Panc1 (cell line): ENCODE measurements around the gene FLT1. TPM values are rescaled to one million over a fixed set of nuclear protein-coding genes. Genes with fewer than 3 reads are reported as not detected.

Source experiments
- ATAC-seq: fragments of 200-7000 bp; cut with Tn5 transposase; 2 replicates; pipeline ENCODE4 v1.9.1; 2020; ENCODE audit warnings: mild to moderate bottlenecking, moderate library complexity
- BruUV-seq: library from RNA; stranded (reverse); fragments of 400-500 nt; replicated peaks from 2 replicates; lab custom pipeline; 2021; lab: Mats Ljungman, UMichigan
- CTCF ChIA-PET: fragments of 300-600 bp; sonication (Branson Sonifier 250); formaldehyde crosslinking; loops from one replicate; lab custom pipeline; 2022; ENCODE audit warnings: antibody characterized with exemption; lab: Charles Lee
- POLR2A ChIA-PET: fragments of 300-600 bp; sonication (Branson Sonifier 250); formaldehyde crosslinking; loops from one replicate; lab custom pipeline; 2022; ENCODE audit warnings: antibody characterized with exemption; lab: Charles Lee
- DNase-seq: peaks from one replicate; pipeline ENCODE4 v3.0.0-alpha.2; 2010; ENCODE audit warnings: low read depth, low spot score
- H3K27ac ChIP-seq: 2 replicates; pipeline ENCODE4 v1.5.1; 2011; ENCODE audit warnings: mild to moderate bottlenecking, low read length, inconsistent platforms
- H3K27me3 ChIP-seq: fragments of 200-500 bp; sonication (Bioruptor generic); 2 replicates; pipeline ENCODE4 v1.6.0; 2014; ENCODE audit warnings: low read length, inconsistent platforms; ENCODE audit not compliant: control insufficient read depth, insufficient read depth
- H3K36me3 ChIP-seq: fragments of 200-500 bp; sonication (Bioruptor generic); 2 replicates; pipeline ENCODE4 v1.5.1; 2014; ENCODE audit warnings: inconsistent platforms, mild to moderate bottlenecking, low read length, moderate library complexity; ENCODE audit not compliant: control insufficient read depth, insufficient read depth
- H3K4me1 ChIP-seq: 2 replicates; pipeline ENCODE4 v1.5.1; 2011; ENCODE audit warnings: inconsistent platforms, mild to moderate bottlenecking, low read length, moderate library complexity; ENCODE audit not compliant: control insufficient read depth, insufficient read depth
- H3K4me3 ChIP-seq, 2 experiments: 2 replicates each; pipeline ENCODE4 v1.5.1; 2011 to 2012; ENCODE audit warnings: low read depth in 2 of 2, low read length in 2 of 2, mild to moderate bottlenecking in 2 of 2, inconsistent platforms in 1 of 2, moderate library complexity in 1 of 2
- H3K9me3 ChIP-seq: fragments of 200-500 bp; sonication (Bioruptor generic); 2 replicates; pipeline ENCODE4 v1.5.1; 2014; ENCODE audit warnings: low read depth, mild to moderate bottlenecking, inconsistent platforms, low read length, moderate library complexity; ENCODE audit not compliant: control insufficient read depth, insufficient read depth
- POLR2AphosphoS5 ChIP-seq: IDR thresholded peaks from 2 replicates; pipeline ENCODE4 v1.6.1; 2012; ENCODE audit warnings: mild to moderate bottlenecking, low read depth, low read length, moderate library complexity
- SIN3A ChIP-seq: IDR thresholded peaks from 2 replicates; pipeline ENCODE4 v1.6.1; 2012; ENCODE audit warnings: low read depth, mild to moderate bottlenecking, low read length, moderate library complexity, borderline replicate concordance; ENCODE audit not compliant: insufficient read depth
- TCF7L2 ChIP-seq: IDR thresholded peaks from 2 replicates; pipeline ENCODE4 v1.6.1; 2011; ENCODE audit warnings: mild to moderate bottlenecking, low read depth, low read length, inconsistent platforms
- in situ Hi-C: cut with HindIII; loops from 2 replicates; pipeline ENCODE4 v1.10.0; 2016; ENCODE audit warnings: low sequenced_read_pairs, low pct_unique_long_range_greater_than_20kb
- intact Hi-C: fragments of 100-400 bp; cut with micrococcal nuclease; formaldehyde crosslinking; loops from one replicate; pipeline ENCODE4 v1.10.0; 2022; ENCODE audit not compliant: unreplicated experiment
- total RNA-seq: library from RNA; stranded (reverse); gene quantifications from one replicate; pipeline ENCODE4 v1.2.1, GENCODE V29; 2021; ENCODE audit not compliant: unreplicated experiment
- TF ChIP-seq, protein P1 (sequence below): fragments of 450-650 bp; IDR thresholded peaks from 2 replicates; pipeline ENCODE4 v1.5.1; 2017; ENCODE audit warnings: mild to moderate bottlenecking
- TF ChIP-seq, protein P2 (sequence below), 2 experiments: IDR thresholded peaks; 2 replicates each; pipeline ENCODE4 v1.6.1; 2011 to 2012; ENCODE audit warnings: low read depth in 2 of 2, control low read depth in 1 of 2, low read length in 1 of 2, mild to moderate bottlenecking in 1 of 2, moderate library complexity in 1 of 2; ENCODE audit not compliant: insufficient read depth in 1 of 2

The FLT1 gene
- total RNA-seq, 1 experiment from 2014 or later, result 0.15 TPM

DNA sequence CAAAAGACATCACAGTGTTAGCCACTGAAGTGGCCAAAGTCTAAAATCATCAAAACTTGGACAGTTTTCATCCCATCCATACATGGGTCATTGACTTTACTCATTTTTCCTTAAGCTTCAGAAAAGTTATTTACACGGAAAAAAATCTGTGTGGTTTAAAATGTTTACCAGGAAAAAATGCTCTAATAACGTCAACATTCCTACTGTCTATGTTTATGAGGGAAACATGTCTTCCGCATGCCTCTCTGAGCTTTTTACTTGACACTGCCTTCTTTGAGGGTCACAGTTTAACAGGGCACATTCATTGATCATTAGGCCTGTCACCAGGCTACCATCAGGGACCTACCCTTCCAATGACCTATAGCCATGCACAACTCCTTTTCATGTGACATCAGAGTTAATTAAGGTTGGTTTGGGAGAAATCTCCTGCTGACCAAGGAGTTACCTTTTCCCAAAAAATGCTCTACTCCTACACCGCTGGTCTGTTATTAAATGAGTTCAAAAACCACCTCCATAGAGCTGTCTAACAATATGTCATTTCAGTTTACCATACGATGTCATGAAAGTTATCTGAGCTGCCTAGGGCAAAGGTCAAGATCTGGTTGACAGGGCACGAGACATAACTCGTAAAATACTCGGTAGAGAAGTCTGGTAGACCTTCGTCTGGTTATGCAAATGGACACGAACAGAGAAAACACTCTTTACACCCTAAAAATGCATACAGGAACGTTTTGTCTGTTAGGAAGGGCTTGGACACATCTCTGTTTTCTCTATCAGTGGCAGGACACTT, 17.8 kb downstream of the FLT1 start:
- ATAC-seq (no peak), DNase-seq (no peak)
- TF ChIP-seq POLR2AphosphoS5, result no peak
- TF ChIP-seq, protein P1, sequence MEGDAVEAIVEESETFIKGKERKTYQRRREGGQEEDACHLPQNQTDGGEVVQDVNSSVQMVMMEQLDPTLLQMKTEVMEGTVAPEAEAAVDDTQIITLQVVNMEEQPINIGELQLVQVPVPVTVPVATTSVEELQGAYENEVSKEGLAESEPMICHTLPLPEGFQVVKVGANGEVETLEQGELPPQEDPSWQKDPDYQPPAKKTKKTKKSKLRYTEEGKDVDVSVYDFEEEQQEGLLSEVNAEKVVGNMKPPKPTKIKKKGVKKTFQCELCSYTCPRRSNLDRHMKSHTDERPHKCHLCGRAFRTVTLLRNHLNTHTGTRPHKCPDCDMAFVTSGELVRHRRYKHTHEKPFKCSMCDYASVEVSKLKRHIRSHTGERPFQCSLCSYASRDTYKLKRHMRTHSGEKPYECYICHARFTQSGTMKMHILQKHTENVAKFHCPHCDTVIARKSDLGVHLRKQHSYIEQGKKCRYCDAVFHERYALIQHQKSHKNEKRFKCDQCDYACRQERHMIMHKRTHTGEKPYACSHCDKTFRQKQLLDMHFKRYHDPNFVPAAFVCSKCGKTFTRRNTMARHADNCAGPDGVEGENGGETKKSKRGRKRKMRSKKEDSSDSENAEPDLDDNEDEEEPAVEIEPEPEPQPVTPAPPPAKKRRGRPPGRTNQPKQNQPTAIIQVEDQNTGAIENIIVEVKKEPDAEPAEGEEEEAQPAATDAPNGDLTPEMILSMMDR, result no peak
- no peak for TF ChIP-seq SIN3A
- TF ChIP-seq, protein P2, sequence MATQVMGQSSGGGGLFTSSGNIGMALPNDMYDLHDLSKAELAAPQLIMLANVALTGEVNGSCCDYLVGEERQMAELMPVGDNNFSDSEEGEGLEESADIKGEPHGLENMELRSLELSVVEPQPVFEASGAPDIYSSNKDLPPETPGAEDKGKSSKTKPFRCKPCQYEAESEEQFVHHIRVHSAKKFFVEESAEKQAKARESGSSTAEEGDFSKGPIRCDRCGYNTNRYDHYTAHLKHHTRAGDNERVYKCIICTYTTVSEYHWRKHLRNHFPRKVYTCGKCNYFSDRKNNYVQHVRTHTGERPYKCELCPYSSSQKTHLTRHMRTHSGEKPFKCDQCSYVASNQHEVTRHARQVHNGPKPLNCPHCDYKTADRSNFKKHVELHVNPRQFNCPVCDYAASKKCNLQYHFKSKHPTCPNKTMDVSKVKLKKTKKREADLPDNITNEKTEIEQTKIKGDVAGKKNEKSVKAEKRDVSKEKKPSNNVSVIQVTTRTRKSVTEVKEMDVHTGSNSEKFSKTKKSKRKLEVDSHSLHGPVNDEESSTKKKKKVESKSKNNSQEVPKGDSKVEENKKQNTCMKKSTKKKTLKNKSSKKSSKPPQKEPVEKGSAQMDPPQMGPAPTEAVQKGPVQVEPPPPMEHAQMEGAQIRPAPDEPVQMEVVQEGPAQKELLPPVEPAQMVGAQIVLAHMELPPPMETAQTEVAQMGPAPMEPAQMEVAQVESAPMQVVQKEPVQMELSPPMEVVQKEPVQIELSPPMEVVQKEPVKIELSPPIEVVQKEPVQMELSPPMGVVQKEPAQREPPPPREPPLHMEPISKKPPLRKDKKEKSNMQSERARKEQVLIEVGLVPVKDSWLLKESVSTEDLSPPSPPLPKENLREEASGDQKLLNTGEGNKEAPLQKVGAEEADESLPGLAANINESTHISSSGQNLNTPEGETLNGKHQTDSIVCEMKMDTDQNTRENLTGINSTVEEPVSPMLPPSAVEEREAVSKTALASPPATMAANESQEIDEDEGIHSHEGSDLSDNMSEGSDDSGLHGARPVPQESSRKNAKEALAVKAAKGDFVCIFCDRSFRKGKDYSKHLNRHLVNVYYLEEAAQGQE (IDR thresholded peaks at IDR 0.05; ENCODE audit: insufficient read depth in 1 of 2, low read depth in 2 of 2, low read length in 1 of 2), result no peak
- no peak for TF ChIP-seq TCF7L2
- intact Hi-C loops, result no loop called here
- CTCF ChIA-PET, result no interaction called here
- no peaks in the 10 kb centered on the region for H3K36me3 ChIP-seq
- no TSS peak for BruUV-seq
- H3K4me3 ChIP-seq, result no peak overlapping the region
- H3K27ac ChIP-seq, result no peak overlapping the region
- no peaks in the 10 kb centered on the region for H3K4me1 ChIP-seq
- in situ Hi-C loops, result no loop called here
- POLR2A ChIA-PET, result no interaction called here
- H3K27me3 ChIP-seq, result no peaks in the 10 kb centered on the region
- no peaks in the 10 kb centered on the region for H3K9me3 ChIP-seq

DNA sequence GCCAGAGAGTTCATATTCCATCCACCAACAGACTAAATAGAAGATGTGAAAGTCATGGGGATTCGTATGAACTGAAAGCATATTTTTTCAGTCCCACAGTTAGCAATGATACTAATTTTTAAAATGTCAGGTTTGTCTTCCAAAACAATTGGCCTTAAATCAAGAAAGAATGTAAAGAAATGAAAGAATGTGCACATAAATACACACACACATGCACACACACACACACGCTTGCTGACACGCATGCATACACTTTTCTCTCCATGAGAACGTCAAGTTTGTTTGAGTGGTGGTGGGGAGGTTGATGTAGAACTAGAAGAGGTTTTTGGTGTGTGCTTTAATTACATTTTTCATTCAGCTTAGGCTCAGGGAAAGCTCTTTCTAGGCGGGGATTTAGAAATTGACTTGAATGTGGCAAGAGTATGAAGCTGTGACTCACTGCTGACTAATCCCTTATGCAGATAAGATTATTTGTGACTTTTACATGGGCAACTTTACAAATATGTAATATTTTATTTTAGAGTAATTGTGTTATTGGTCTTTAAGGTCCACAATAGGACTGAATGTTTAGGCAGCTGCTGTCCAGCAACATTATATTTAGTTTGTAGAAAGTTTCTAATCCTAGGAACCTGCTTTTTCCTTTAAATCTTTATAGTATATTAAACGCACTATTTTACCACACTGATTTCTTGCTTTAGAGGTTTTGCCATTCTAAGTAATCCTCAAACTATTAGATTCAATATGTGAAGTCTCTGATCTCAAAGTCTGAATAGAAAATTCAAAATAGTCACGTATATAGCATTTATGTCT, 18.8 kb downstream of the FLT1 start:
- no peaks in the 10 kb centered on the region for H3K36me3 ChIP-seq
- no peak overlapping the region for H3K27ac ChIP-seq
- TF ChIP-seq, protein P1, result no peak
- TF ChIP-seq, protein P2 (IDR thresholded peaks at IDR 0.05; ENCODE audit: insufficient read depth in 1 of 2, low read depth in 2 of 2, low read length in 1 of 2), result no peak
- TF ChIP-seq SIN3A, result no peak
- TF ChIP-seq POLR2AphosphoS5, result no peak
- no peak for TF ChIP-seq TCF7L2
- no peak overlapping the region for H3K4me3 ChIP-seq
- intact Hi-C loops (no loop called here), in situ Hi-C loops (no loop called here)
- no TSS peak for BruUV-seq
- no peaks in the 10 kb centered on the region for H3K27me3 ChIP-seq
- ChIA-PET CTCF (no interaction called here), POLR2A (interaction anchor here (0.6 kb wide), 1 partner anchor 51 kb away, joined by 6 read pairs; no protein-coding TSS in a partner anchor)
- DNase-seq (no peak), ATAC-seq (no peak)
- H3K9me3 ChIP-seq, result no peaks in the 10 kb centered on the region
- no peaks in the 10 kb centered on the region for H3K4me1 ChIP-seq
